Left ventricle myocardium inferior (tissue), 1 donor: ENCODE measurements around the gene TRAK1. TPM values are rescaled to one million over a fixed set of nuclear protein-coding genes. Genes with fewer than 3 reads are reported as not detected.

Source experiments
- DNase-seq: peaks from one replicate; pipeline ENCODE4 v3.0.0-alpha.2; 2020
- H3K27ac ChIP-seq: fragments of 200-600 bp; replicated peaks from 2 replicates; pipeline ENCODE4 v1.8.0; 2021
- H3K27me3 ChIP-seq: fragments of 200-600 bp; 2 replicates; pipeline ENCODE4 v1.8.0; 2021; ENCODE audit warnings: low read depth
- H3K36me3 ChIP-seq: fragments of 200-600 bp; 2 replicates; pipeline ENCODE4 v1.8.0; 2021
- H3K4me1 ChIP-seq: fragments of 200-600 bp; 2 replicates; pipeline ENCODE4 v1.8.0; 2021
- H3K4me3 ChIP-seq: fragments of 200-600 bp; 2 replicates; pipeline ENCODE4 v1.8.0; 2021; ENCODE audit warnings: mild to moderate bottlenecking, moderate library complexity
- H3K9me3 ChIP-seq: fragments of 200-600 bp; replicated peaks from 2 replicates; pipeline ENCODE4 v1.8.0; 2021
- intact Hi-C: fragments of 100-400 bp; cut with micrococcal nuclease; formaldehyde crosslinking; loops from one replicate; pipeline ENCODE4 v1.11.0; 2022
- total RNA-seq: library from RNA; stranded (reverse); fragmentation: NEBNext Ultra II Directional; extraction: Animal tissue kit (Norgen Biotek cat#: 25700); gene quantifications from one replicate; pipeline ENCODE4 v1.2.1, GENCODE V29; 2021
- TF ChIP-seq, protein P1 (sequence below): fragments of 200-600 bp; IDR thresholded peaks from 2 replicates; pipeline ENCODE4 v1.8.0; 2021; ENCODE audit warnings: antibody characterized with exemption, mild to moderate bottlenecking, borderline replicate concordance
- donor health status: DM: no; HTN: yes; CAD: no; lungs with severe emphysema.

Gene TRAK1
- total RNA-seq, 1 donor from 2014 or later = 264 TPM

DNA sequence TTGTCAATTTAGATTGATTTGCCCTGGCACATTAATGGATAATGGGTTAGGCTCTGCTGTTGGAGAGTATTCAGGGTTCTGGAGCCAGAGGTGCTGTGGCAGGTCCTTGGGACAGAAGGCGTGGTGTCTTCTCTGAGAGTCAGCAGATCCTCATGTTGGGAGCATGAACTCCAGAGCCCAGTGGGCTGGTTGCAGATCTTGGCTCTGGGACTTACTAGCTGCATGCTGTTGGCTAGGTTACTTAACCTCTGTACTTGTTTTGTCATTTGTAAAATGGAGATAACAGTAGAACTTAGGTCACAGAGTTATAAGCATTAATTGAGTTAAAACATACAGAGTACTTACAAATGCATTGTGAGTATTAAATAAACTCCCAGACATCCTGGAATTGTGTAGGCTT, 97.2 kb downstream of the TRAK1 start:
- Histone ChIP-seq H3K27ac (peak overlapping the region; percentile 77), H3K36me3 (peaks cover 16% of the 10 kb centered on the region), H3K4me1 (peaks cover 86% of the 10 kb centered on the region)

DNA sequence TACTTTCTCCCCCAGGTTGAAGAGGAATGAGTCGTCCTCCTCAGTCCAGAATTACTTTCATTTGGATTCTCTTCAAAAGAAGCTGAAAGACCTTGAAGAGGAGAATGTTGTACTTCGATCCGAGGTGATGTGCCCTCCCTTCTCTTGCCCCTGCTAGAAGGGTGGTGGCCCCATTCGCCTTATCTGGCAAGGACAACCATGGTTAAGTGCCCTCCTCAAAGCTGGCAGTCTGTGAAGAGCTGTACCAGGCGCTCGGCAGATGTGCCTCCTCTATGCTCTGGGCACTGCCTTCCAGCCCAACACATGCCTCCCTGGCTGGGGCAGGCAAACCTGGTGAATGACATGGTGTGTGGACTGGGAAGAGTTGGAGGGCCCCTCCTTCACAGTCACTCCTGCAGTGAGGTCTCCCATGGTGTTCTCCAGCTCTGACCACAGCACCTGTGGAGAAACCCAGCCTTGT, 97.9 kb downstream of the TRAK1 start:
- DNase-seq = peak; percentile 41
- no peaks in the 10 kb centered on the region for H3K9me3 ChIP-seq
- no peaks in the 10 kb centered on the region for H3K27me3 ChIP-seq
- peaks cover 79% of the 10 kb centered on the region for H3K4me1 ChIP-seq
- peak overlapping the region; percentile 77 for H3K27ac ChIP-seq
- intact Hi-C loops = loop anchor here (5.0 kb wide), 1 partner anchor 72 kb away; no protein-coding TSS in a partner anchor
- TF ChIP-seq, protein P1, sequence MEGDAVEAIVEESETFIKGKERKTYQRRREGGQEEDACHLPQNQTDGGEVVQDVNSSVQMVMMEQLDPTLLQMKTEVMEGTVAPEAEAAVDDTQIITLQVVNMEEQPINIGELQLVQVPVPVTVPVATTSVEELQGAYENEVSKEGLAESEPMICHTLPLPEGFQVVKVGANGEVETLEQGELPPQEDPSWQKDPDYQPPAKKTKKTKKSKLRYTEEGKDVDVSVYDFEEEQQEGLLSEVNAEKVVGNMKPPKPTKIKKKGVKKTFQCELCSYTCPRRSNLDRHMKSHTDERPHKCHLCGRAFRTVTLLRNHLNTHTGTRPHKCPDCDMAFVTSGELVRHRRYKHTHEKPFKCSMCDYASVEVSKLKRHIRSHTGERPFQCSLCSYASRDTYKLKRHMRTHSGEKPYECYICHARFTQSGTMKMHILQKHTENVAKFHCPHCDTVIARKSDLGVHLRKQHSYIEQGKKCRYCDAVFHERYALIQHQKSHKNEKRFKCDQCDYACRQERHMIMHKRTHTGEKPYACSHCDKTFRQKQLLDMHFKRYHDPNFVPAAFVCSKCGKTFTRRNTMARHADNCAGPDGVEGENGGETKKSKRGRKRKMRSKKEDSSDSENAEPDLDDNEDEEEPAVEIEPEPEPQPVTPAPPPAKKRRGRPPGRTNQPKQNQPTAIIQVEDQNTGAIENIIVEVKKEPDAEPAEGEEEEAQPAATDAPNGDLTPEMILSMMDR = no peak
- peaks cover 23% of the 10 kb centered on the region for H3K36me3 ChIP-seq
- H3K4me3 ChIP-seq = no peak overlapping the region

More for the DNA sequence above, 97.2 kb downstream of the TRAK1 start:
- no peaks in the 10 kb centered on the region for H3K9me3 ChIP-seq
- TF ChIP-seq, protein P1 = no peak
- no peaks in the 10 kb centered on the region for H3K27me3 ChIP-seq
- no peak for DNase-seq
- H3K4me3 ChIP-seq = no peak overlapping the region
- intact Hi-C loops = loop anchor here (5.0 kb wide), 1 partner anchor 71 kb away; no protein-coding TSS in a partner anchor

DNA sequence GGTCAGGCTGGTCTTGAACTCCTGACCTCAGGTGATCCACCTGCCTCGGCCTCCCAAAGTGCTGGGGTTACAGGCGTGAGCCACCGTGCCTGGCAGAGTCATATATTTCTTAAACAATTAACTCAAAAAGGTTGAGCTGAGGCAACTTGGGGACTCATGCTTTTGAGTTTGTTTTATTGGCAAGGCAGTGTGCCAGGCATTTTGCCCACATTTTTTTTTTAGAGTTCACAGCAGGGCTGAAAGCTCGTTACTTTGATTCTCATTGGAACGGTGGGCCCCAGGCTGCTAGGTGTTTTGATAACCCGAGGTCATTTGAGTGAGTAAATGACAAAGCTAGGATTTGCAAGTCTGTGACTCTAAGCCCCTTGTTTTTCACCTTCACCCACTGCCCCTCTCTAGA, 98.6 kb downstream of the TRAK1 start:
- H3K36me3 ChIP-seq = peaks cover 28% of the 10 kb centered on the region
- TF ChIP-seq, protein P1 = no peak
- H3K9me3 ChIP-seq = no peaks in the 10 kb centered on the region
- no peak overlapping the region for H3K4me3 ChIP-seq
- no peaks in the 10 kb centered on the region for H3K27me3 ChIP-seq
- intact Hi-C loops = loop anchor here (5.0 to 10.0 kb wide), 2 partner anchors 72 to 295 kb away; no protein-coding TSS in a partner anchor
- no peak for DNase-seq
- peaks cover 72% of the 10 kb centered on the region for H3K4me1 ChIP-seq
- H3K27ac ChIP-seq = peak overlapping the region; percentile 77

DNA sequence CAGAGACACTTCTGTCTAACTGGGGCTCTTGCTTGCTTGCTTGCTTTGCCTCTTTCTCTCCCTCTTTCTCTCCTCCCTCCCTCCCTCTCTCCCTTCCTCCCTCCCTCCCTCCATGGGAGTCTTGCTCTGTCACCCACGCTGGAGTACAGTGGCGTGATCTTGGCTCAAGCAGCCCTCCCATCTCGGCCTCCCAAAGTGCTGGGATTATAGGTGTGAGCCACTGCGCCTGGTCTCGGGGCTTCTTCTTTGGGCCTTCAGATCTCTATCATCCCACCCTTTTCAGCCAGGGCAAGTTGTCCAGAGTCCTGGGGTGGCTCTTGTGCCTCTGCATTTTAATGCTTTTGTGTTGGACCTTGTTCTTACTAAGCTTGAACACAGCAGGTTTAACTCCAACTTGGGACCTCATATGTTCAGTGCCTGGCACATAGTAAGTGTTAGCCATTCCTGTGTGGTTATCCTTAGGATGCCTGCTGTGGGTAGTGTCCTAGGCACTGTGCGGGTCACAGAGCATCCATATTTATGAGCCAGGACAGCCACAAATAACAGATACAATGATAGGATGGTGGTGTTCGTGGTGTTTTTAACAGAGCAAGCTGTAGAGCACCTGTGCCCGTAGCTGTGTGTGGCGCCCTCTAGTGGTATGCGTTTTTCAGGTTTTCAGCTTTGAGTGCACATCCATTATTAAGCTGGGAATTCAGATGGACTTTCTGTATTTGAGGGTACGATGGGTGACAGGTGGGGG, 99.7 kb downstream of the TRAK1 start:
- H3K27ac ChIP-seq = peak overlapping the region; percentile 77
- H3K9me3 ChIP-seq = no peaks in the 10 kb centered on the region
- peaks cover 74% of the 10 kb centered on the region for H3K4me1 ChIP-seq
- no peak for DNase-seq
- H3K4me3 ChIP-seq = no peak overlapping the region
- intact Hi-C loops = loop anchor here (10.0 kb wide), 1 partner anchor 296 kb away; no protein-coding TSS in a partner anchor
- TF ChIP-seq, protein P1 = peak; percentile 89
- H3K36me3 ChIP-seq = peaks cover 34% of the 10 kb centered on the region
- no peaks in the 10 kb centered on the region for H3K27me3 ChIP-seq

- intact Hi-C loops = loop anchor here (10.0 kb wide), 1 partner anchor 297 kb away; no protein-coding TSS in a partner anchor
- peaks cover 74% of the 10 kb centered on the region for H3K4me1 ChIP-seq
Observed at GRCh38 chr3:42191443-42191747, 100.2 kb downstream of the TRAK1 start.

More at GRCh38 chr3:42191443-42191747, 100.2 kb downstream of the TRAK1 start:
- Histone ChIP-seq H3K4me3 (no peak overlapping the region), H3K9me3 (no peaks in the 10 kb centered on the region), H3K27ac (peak overlapping the region; percentile 4), H3K27me3 (no peaks in the 10 kb centered on the region), H3K36me3 (peaks cover 39% of the 10 kb centered on the region)
- TF ChIP-seq, protein P1 = no peak
- DNase-seq = no peak
